GM12892 (cell line): ENCODE data around the gene ATF6.

Experiments
- POLR2A ChIP-seq: IDR thresholded peaks from 2 replicates; pipeline ENCODE4 v1.6.1; 2011; ENCODE audit warnings: low read depth, low read length, control low read depth
- POLR2AphosphoS5 ChIP-seq: IDR thresholded peaks from 2 replicates; pipeline ENCODE4 v1.6.1; 2011; ENCODE audit warnings: low read depth, low read length, control low read depth
- TAF1 ChIP-seq: IDR thresholded peaks from 2 replicates; pipeline ENCODE4 v1.6.1; 2011; ENCODE audit warnings: low read depth, mild to moderate bottlenecking, control low read depth, low read length, borderline replicate concordance

DNA sequence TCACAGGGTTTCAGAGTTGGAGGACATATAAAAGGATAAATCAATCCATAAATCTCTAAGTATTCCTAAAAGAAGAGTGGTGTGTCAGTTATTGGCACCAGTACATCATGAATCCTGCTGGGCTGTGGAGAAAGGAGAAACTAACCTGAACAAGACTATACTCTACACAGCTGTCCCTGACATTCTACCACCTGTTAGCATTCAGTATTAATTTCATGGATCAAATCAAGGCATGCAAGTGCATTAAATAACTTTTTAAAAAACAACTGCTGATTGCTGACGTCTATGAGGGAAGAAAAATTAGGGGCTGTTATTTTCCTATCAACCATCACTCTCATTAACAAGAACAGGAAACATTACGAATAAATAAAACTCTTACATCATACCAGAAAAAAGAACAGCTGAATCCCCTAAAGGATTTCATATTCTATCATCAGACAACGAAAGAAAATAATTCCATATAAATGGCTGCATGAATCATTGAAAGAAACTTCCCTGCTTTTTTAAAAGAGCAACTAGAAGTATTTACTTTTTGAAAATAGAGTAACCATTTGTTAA is 121.7 kb downstream of the ATF6 start:
- TF ChIP-seq TAF1 (no peak), POLR2A (no peak), POLR2AphosphoS5 (no peak)
